GM23248 (cell line): Measurements from ENCODE around the gene CIPC. TPM values are rescaled to one million over a fixed set of nuclear protein-coding genes. Genes with fewer than 3 reads are reported as not detected.

Experiments
- DNase-seq: peaks from one replicate; pipeline ENCODE4 v3.0.0-alpha.2; 2015
- H2AFZ ChIP-seq: fragments of 200-600 bp; sonication (generic); 2 replicates; pipeline ENCODE4 v1.6.1; 2016; ENCODE audit warnings: antibody characterized with exemption
- H3F3A ChIP-seq: fragments of 200-600 bp; sonication (generic); 2 replicates; pipeline ENCODE4 v1.6.1; 2016; ENCODE audit warnings: mild to moderate bottlenecking, antibody characterized with exemption, mixed run types; ENCODE audit not compliant: insufficient read depth
- H3K27ac ChIP-seq: fragments of 200-600 bp; sonication (generic); 2 replicates; pipeline ENCODE4 v1.5.1; 2016; ENCODE audit warnings: mild to moderate bottlenecking
- H3K27me3 ChIP-seq: fragments of 200-600 bp; sonication (generic); replicated peaks from 2 replicates; pipeline ENCODE4 v1.6.1; 2016; ENCODE audit warnings: mild to moderate bottlenecking; ENCODE audit not compliant: insufficient read depth
- H3K36me3 ChIP-seq: fragments of 200-600 bp; sonication (generic); 2 replicates; pipeline ENCODE4 v1.6.1; 2016; ENCODE audit warnings: low read depth, mild to moderate bottlenecking
- H3K4me1 ChIP-seq: fragments of 200-600 bp; sonication (generic); 2 replicates; pipeline ENCODE4 v1.6.1; 2016; ENCODE audit warnings: mild to moderate bottlenecking; ENCODE audit not compliant: insufficient read depth
- H3K4me2 ChIP-seq: fragments of 200-600 bp; sonication (generic); one replicate; pipeline ENCODE4 v1.6.1; 2016; ENCODE audit warnings: mild to moderate bottlenecking; ENCODE audit not compliant: unreplicated experiment
- H3K4me3 ChIP-seq: fragments of 200-600 bp; sonication (generic); 2 replicates; pipeline ENCODE4 v1.5.1; 2016; ENCODE audit warnings: mild to moderate bottlenecking
- H3K79me2 ChIP-seq: fragments of 200-600 bp; sonication (generic); 2 replicates; pipeline ENCODE4 v1.6.1; 2016; ENCODE audit warnings: mild to moderate bottlenecking; ENCODE audit not compliant: insufficient read depth
- H3K9ac ChIP-seq: fragments of 200-600 bp; sonication (generic); 2 replicates; pipeline ENCODE4 v1.6.1; 2016; ENCODE audit warnings: mild to moderate bottlenecking
- H3K9me2 ChIP-seq: fragments of 200-600 bp; sonication (generic); 2 replicates; pipeline ENCODE4 v1.6.1; 2016; ENCODE audit warnings: mixed run types, mild to moderate bottlenecking, moderate library complexity; ENCODE audit not compliant: insufficient read depth
- H3K9me3 ChIP-seq: fragments of 200-600 bp; sonication (generic); one replicate; pipeline ENCODE4 v1.6.1; 2017; ENCODE audit warnings: low read depth
- H4K20me1 ChIP-seq: fragments of 200-600 bp; sonication (generic); 2 replicates; pipeline ENCODE4 v1.6.0; 2016; ENCODE audit not compliant: insufficient read depth
- EZH2 ChIP-seq: fragments of 200-600 bp; sonication (generic); IDR thresholded peaks from 2 replicates; pipeline ENCODE4 v1.6.1; 2018; ENCODE audit warnings: antibody characterized with exemption, mild to moderate bottlenecking; ENCODE audit not compliant: insufficient read depth, poor library complexity, severe bottlenecking
- EZH2phosphoT487 ChIP-seq: fragments of 200-600 bp; sonication (generic); IDR thresholded peaks from 2 replicates; pipeline ENCODE4 v1.6.1; 2018; ENCODE audit warnings: antibody characterized with exemption, moderate library complexity, mild to moderate bottlenecking, low read depth; ENCODE audit not compliant: insufficient read depth
- WGBS, 2 experiments: methylation state at CpG; one replicate each; pipeline ENCODE4 v1.1.6; 2015 to 2017; ENCODE audit warnings: low lambda C conversion rate in 2 of 2, low coverage in 1 of 2; ENCODE audit errors: missing lambda C conversion rate in 2 of 2; 5-methylcytosine and 5-hydroxymethylcytosine counted together
- in situ Hi-C: fragments of 300-500 bp; cut with MboI; formaldehyde crosslinking; loops from 2 replicates; pipeline ENCODE4 v1.15.0; 2020
- polyA plus RNA-seq: library from polyadenylated mRNA; unstranded; fragments of >200 nt; fragmentation: Nextera tagmentation; extraction: Ambion mirVana; gene quantifications from 2 replicates; pipeline ENCODE4 v1.2.1, GENCODE V29; 2016
- total RNA-seq: library from RNA; depleted of rRNA; stranded (reverse); fragments of >200 nt; shearing (Covaris generic); gene quantifications from 2 replicates; pipeline ENCODE4 v1.2.3, GENCODE V29; 2014

CIPC gene
- total and polyA plus RNA-seq, 2 experiments from 2014 or later = 5.5 to 10.8 TPM

- Histone ChIP-seq H3K4me1 (peaks cover 24% of the 10 kb centered on the region), H3K27me3 (no peaks in the 10 kb centered on the region), H3K4me3 (no peak overlapping the region), H3K27ac (no peak overlapping the region), H3K9me2 (no peaks in the 10 kb centered on the region), H3K79me2 (no peaks in the 10 kb centered on the region), H3K4me2 (no peak overlapping the region), H3K9ac (peak overlapping the region; percentile 17; the same call in 1 of the 2 replicates), H3F3A (peaks cover 7% of the 10 kb centered on the region; the same call in 1 of the 2 replicates), H4K20me1 (no peaks in the 10 kb centered on the region), H3K9me3 (no peaks in the 10 kb centered on the region), H2AFZ (no peak overlapping the region), H3K36me3 (no peaks in the 10 kb centered on the region)
- WGBS, 2 experiments = 33 to 34% methylated on average over 21 of the region's 21 CpGs
- in situ Hi-C loops = no loop called here
- TF ChIP-seq EZH2 (no peak), EZH2phosphoT487 (no peak)
- DNase-seq = peak; percentile 73
Observed at GRCh38 chr14:77053046-77053841, 44.8 kb upstream of the CIPC start.

DNA sequence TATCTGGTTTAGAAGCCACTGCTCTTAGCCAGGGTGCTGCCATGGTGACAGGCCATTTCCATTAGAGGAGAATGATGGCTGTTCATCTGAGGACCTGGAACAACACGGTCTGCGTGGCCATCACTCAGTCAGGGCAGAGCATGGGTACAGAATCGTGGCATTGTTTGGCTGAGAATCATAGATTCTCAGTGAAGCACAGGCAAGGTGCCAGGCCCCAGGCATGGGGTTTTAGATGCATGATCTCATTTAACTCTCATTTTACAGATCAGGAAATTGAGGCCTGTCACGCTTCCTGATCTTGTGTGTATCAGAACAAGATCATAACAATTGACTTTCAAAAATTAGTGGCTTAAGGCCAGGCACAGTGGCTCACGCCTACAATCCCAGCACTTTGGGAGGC is 42.8 kb upstream of the CIPC start:
- no peaks in the 10 kb centered on the region for H3K79me2 ChIP-seq
- H4K20me1 ChIP-seq = no peaks in the 10 kb centered on the region
- peaks cover 29% of the 10 kb centered on the region for H3K4me1 ChIP-seq
- TF ChIP-seq EZH2phosphoT487 = no peak
- no peak for TF ChIP-seq EZH2
- no peaks in the 10 kb centered on the region for H3K9me2 ChIP-seq
- in situ Hi-C loops = no loop called here
- H2AFZ ChIP-seq = no peak overlapping the region
- H3K4me2 ChIP-seq = no peak overlapping the region
- H3F3A ChIP-seq = peaks cover 7% of the 10 kb centered on the region; the same call in 1 of the 2 replicates
- 90 to 96% methylated on average over 5 of the region's 5 CpGs for WGBS, 2 experiments
- H3K27ac ChIP-seq = no peak overlapping the region
- H3K4me3 ChIP-seq = no peak overlapping the region
- DNase-seq = no peak
- no peak overlapping the region for H3K9ac ChIP-seq
- H3K9me3 ChIP-seq = no peaks in the 10 kb centered on the region
- no peaks in the 10 kb centered on the region for H3K27me3 ChIP-seq
- no peaks in the 10 kb centered on the region for H3K36me3 ChIP-seq

GRCh38 chr14:77055981-77056380 is 42.1 kb upstream of the CIPC start:
- TF ChIP-seq EZH2phosphoT487 (no peak), EZH2 (no peak)
- peaks cover 25% of the 10 kb centered on the region for H3K4me1 ChIP-seq
- no peaks in the 10 kb centered on the region for H3K27me3 ChIP-seq
- no peak overlapping the region for H2AFZ ChIP-seq
- no peak overlapping the region for H3K9ac ChIP-seq
- H3K4me2 ChIP-seq = no peak overlapping the region
- no peaks in the 10 kb centered on the region for H3K9me2 ChIP-seq
- H3K79me2 ChIP-seq = no peaks in the 10 kb centered on the region
- peaks cover 7% of the 10 kb centered on the region; the same call in 1 of the 2 replicates for H3F3A ChIP-seq
- in situ Hi-C loops = no loop called here
- H3K9me3 ChIP-seq = no peaks in the 10 kb centered on the region
- no peaks in the 10 kb centered on the region for H3K36me3 ChIP-seq
- H4K20me1 ChIP-seq = no peaks in the 10 kb centered on the region
- H3K4me3 ChIP-seq = no peak overlapping the region
- WGBS, 2 experiments = 25 to 37% methylated on average over 3 of the region's 3 CpGs
- no peak overlapping the region for H3K27ac ChIP-seq
- no peak for DNase-seq

DNA sequence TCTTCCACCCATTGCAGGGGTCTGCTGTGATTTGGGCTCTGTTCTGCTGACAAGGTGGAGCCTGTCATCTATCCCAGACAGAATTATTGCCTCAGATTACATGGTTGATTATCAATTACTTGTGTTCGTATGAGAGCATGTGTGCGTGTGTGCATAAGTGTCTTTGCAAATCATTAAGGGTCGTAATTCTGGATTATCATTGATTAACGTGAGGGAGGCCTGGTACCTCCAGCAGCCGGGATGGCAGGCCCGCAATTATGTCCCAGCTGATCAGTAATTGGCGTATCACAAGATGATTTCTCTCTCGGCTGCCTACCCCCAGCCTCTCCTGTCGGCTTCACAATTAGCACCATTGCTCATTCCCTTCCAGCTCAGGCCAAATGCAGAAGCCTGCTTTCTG is 39.9 kb upstream of the CIPC start:
- no peaks in the 10 kb centered on the region for H3K9me2 ChIP-seq
- no peak overlapping the region for H3K27ac ChIP-seq
- H3K4me3 ChIP-seq = no peak overlapping the region
- H3K9me3 ChIP-seq = no peaks in the 10 kb centered on the region
- WGBS, 2 experiments = 97 to 98% methylated on average over 9 of the region's 9 CpGs
- no peaks in the 10 kb centered on the region for H3K36me3 ChIP-seq
- no peaks in the 10 kb centered on the region for H3K79me2 ChIP-seq
- H3K27me3 ChIP-seq = no peaks in the 10 kb centered on the region
- H3K4me1 ChIP-seq = peaks cover 5% of the 10 kb centered on the region
- H3K9ac ChIP-seq = no peak overlapping the region
- no peaks in the 10 kb centered on the region for H3F3A ChIP-seq
- no peak overlapping the region for H3K4me2 ChIP-seq
- DNase-seq = no peak
- TF ChIP-seq EZH2 (no peak), EZH2phosphoT487 (no peak)
- H2AFZ ChIP-seq = no peak overlapping the region
- in situ Hi-C loops = no loop called here
- no peaks in the 10 kb centered on the region for H4K20me1 ChIP-seq
